Natural killer cell treated with Interleukin-12 subunit alpha and Interleukin-12 subunit beta and Interleukin-15 and Interleukin-18, amount 100 ng/mL, for 72 hours (primary cell): ENCODE measurements around the gene IFT81. TPM values are rescaled to one million over a fixed set of nuclear protein-coding genes. Genes with fewer than 3 reads are reported as not detected.
A peak's percentile ranks its signal among the peaks of the same experiment; 100 is the strongest.
"Not testable (repeated sequence)": the region's sequence is repeated elsewhere in the genome, so short reads cannot be mapped to it uniquely, and the experiment has no call there.

Experiments used
- ATAC-seq, 2 donors: fragments of 150-1000 bp; cut with Tn5 transposase in 1 of 2; sonication (Bioruptor Pico), chemical (Tn5 transposase) in 1 of 2; 2 replicates each; pipeline ENCODE4 v1.10.0; 2021
- DNase-seq: peaks from one replicate; pipeline ENCODE4 v3.0.0; 2022; ENCODE audit warnings: low spot score
- H3K27ac Mint-ChIP-seq, 2 donors: 1 replicate in 1 of 2; 2 replicates in 1 of 2; pipeline ENCODE4 v1.8.0; 2022; ENCODE audit warnings: mixed read lengths in 2 of 2, mild to moderate bottlenecking in 1 of 2, moderate library complexity in 1 of 2
- H3K27me3 Mint-ChIP-seq, 2 donors: 1 replicate in 1 of 2; 2 replicates in 1 of 2; pipeline ENCODE4 v1.8.0; 2022; ENCODE audit warnings: mixed read lengths in 2 of 2
- H3K36me3 Mint-ChIP-seq: one replicate; pipeline ENCODE4 v1.8.0; 2022; ENCODE audit warnings: mixed read lengths
- H3K4me1 Mint-ChIP-seq, 2 donors: 1 replicate in 1 of 2; 2 replicates in 1 of 2; pipeline ENCODE4 v1.8.0; 2022; ENCODE audit warnings: low read depth in 2 of 2, mixed read lengths in 2 of 2, mild to moderate bottlenecking in 1 of 2
- H3K4me3 Mint-ChIP-seq: one replicate; pipeline ENCODE4 v1.8.0; 2022; ENCODE audit warnings: mixed read lengths
- H3K9me3 Mint-ChIP-seq: 2 replicates; pipeline ENCODE4 v1.8.0; 2022; ENCODE audit warnings: mixed read lengths
- total RNA-seq, 2 donors: library from RNA; stranded (reverse); gene quantifications; one replicate each; pipeline ENCODE4 v1.2.3, GENCODE V29; 2022

The IFT81 gene
- total RNA-seq, 2 donors from 2014 or later, result 2.3 to 3.5 TPM

DNA sequence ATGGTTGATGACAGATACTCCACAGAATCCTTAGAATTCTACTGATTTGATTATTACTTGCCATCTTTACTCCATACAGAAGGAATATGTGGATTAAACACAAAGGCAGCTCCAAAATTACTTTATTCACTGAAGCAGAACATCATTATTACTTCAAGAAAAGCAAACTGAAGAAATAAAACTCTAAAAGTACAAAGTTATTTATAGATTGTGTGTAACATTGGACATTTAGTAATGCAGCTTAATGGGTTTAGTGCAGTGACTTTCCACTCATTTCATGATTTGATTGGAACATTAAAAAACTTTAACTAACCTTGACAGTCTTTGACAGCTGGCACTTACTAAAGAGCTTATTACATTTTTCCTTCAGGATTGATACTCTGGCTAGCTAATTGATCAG is 97.9 kb downstream of the IFT81 start:
- H3K36me3 Mint-ChIP-seq, result no peaks in the 10 kb centered on the region
- no peak overlapping the region for H3K27ac Mint-ChIP-seq
- H3K4me1 Mint-ChIP-seq, result no peaks in the 10 kb centered on the region
- DNase-seq (no peak), ATAC-seq (no peak)
- H3K27me3 Mint-ChIP-seq, result peaks cover 6 to 8% of the 10 kb centered on the region in 2 donors
- no peaks in the 10 kb centered on the region for H3K9me3 Mint-ChIP-seq
- H3K4me3 Mint-ChIP-seq, result no peak overlapping the region

- no peaks in the 10 kb centered on the region for H3K36me3 Mint-ChIP-seq
- no peak overlapping the region for H3K4me3 Mint-ChIP-seq
- no peaks in the 10 kb centered on the region for H3K9me3 Mint-ChIP-seq
- H3K27me3 Mint-ChIP-seq, result peaks cover 6 to 10% of the 10 kb centered on the region in 2 donors
- H3K27ac Mint-ChIP-seq, result no peak overlapping the region
- no peak for ATAC-seq
- no peaks in the 10 kb centered on the region for H3K4me1 Mint-ChIP-seq
- no peak for DNase-seq
These were observed 98.3 kb downstream of the IFT81 start for GRCh38 chr12:110222433-110222832.

DNA sequence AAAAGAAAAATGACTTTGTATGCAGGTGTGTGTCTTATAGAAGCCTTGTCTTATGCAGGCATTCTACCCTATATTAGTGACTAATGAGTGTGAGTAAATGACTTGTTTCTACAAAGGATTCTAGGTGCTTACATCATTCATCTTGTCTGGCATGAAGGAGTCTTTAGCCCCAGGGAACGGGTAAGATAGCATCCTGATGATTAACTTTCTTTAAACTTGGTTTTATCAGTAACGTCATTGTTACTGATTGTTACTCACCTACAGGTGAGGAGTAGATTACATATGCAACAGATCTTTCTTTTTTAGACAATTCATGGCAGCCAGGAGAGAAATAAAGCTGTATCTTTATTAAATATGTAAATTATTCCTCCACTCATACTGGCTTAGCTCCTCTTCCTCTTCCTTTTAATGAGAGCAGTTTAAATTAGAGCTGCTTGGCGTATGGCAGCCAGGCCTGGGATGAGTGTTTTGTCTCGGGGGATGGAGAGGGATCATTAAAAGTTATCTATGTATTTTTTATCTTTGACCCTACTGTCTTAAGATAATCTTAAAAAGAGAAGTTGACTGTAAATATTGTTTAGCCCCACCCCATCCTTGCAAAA is 99.7 kb downstream of the IFT81 start:
- DNase-seq (no peak), ATAC-seq (no peak)
- H3K27me3 Mint-ChIP-seq, result peaks cover 11 to 17% of the 10 kb centered on the region in 2 donors
- no peak overlapping the region for H3K27ac Mint-ChIP-seq
- no peak overlapping the region for H3K4me3 Mint-ChIP-seq
- no peaks in the 10 kb centered on the region for H3K36me3 Mint-ChIP-seq
- no peaks in the 10 kb centered on the region for H3K4me1 Mint-ChIP-seq
- no peaks in the 10 kb centered on the region for H3K9me3 Mint-ChIP-seq

DNA sequence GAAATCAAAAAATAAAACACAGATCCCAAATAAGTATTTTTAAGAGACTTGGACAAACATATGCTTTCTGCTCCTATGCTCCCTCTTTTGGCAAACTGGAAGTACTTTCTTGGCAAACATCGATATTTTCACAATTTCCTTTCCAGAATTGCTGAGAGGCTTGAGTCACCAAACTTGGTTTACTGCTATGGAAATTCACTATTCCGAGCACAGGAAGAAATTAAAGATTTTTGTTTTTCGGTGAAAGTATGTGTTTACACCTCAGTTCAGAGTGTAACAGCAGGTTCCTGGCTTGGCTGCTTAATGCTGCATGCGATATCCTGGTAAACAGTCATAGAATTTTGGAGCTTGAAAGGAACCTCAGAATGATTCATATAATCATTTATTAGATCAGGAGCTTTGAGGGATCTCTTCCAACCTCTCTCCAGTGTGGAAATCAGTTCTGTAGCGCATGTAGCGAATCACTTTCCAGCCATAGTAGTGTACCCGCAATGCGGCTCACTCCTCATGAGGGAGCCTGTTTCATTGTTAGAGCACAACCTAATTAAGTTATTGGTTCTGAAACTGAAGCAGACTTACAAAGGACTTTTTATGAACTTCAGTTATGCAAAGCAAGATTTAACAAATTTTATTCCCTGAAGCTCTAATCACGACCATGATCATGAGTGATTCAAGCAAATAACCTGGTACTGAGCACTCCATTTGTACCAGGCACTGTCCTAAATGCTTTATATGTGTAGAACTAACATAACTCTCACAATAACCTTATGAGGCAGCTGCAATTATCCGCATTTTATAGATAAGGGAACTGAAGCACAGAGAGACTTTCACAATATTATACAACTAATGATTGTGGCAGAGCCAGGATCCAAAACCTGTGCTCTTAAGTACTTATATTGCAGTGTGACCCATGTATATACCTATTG is 100.5 kb downstream of the IFT81 start:
- no peak overlapping the region for H3K4me3 Mint-ChIP-seq
- no peaks in the 10 kb centered on the region for H3K4me1 Mint-ChIP-seq
- peaks cover 11 to 17% of the 10 kb centered on the region in 2 donors for H3K27me3 Mint-ChIP-seq
- ATAC-seq (no peak), DNase-seq (no peak)
- H3K27ac Mint-ChIP-seq, result no peak overlapping the region
- no peaks in the 10 kb centered on the region for H3K9me3 Mint-ChIP-seq
- no peaks in the 10 kb centered on the region for H3K36me3 Mint-ChIP-seq

DNA sequence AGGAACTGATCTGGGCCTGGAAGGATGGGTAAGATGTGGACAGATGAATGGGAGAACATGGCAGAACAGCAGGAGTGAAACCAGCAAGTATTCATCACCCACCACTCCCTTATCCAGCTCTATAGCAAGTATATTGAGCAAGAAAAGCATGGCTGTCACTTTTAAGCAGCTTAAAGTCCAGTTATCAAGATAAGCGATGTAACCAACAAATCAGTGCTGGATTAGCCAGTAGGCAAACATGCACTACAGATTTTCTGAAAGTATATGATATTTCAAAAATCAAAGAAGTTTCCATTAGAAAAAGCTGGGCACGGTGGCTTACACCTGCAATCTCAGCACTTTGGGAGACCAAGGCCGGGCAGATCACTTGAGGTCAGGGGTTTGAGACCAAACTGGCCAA is 103.0 kb downstream of the IFT81 start:
- Mint-ChIP-seq H3K4me3 (no peak overlapping the region), H3K36me3 (no peaks in the 10 kb centered on the region), H3K27ac (no peak overlapping the region), H3K4me1 (no peaks in the 10 kb centered on the region), H3K9me3 (no peaks in the 10 kb centered on the region), H3K27me3 (peaks cover 13 to 23% of the 10 kb centered on the region in 2 donors)
- ATAC-seq (no peak), DNase-seq (no peak)

GRCh38 chr12:110228348-110228747 is 104.2 kb downstream of the IFT81 start:
- H3K27me3 Mint-ChIP-seq, result peaks cover 13 to 25% of the 10 kb centered on the region in 2 donors
- not testable (repeated sequence) for DNase-seq, H3K4me3 Mint-ChIP-seq

GRCh38 chr12:110228756-110229155 is 104.6 kb downstream of the IFT81 start:
- H3K27me3 Mint-ChIP-seq, result peaks cover 13 to 29% of the 10 kb centered on the region in 2 donors
- no peaks in the 10 kb centered on the region for H3K9me3 Mint-ChIP-seq
- ATAC-seq, result no peak
- no peak overlapping the region for H3K4me3 Mint-ChIP-seq
- H3K27ac Mint-ChIP-seq, result no peak overlapping the region
- no peak for DNase-seq
- no peaks in the 10 kb centered on the region for H3K4me1 Mint-ChIP-seq
- H3K36me3 Mint-ChIP-seq, result no peaks in the 10 kb centered on the region

More at GRCh38 chr12:110228348-110228747, 104.2 kb downstream of the IFT81 start:
- not testable (repeated sequence) for H3K9me3 Mint-ChIP-seq, H3K36me3 Mint-ChIP-seq, H3K4me1 Mint-ChIP-seq, ATAC-seq, H3K27ac Mint-ChIP-seq

DNA sequence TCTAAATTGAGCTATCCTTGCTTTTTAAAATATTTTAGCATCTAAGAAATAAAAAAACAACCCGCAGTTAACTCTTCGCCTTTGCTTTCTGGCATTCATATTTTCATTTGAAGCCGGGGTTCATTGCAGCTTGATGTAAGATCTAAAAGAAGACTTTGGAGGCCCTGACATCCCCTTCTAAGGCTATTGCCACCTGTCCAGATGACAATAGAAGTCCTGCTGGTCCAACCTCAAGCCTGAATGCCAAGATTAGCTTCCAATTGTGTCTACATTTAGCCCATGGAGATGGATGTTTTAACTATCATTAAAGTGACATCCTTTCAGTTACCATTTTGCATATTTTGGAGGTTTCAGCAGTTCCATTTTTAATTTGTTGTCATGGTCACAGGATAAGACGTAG is 105.3 kb downstream of the IFT81 start:
- Mint-ChIP-seq H3K9me3 (no peaks in the 10 kb centered on the region), H3K4me1 (no peaks in the 10 kb centered on the region), H3K4me3 (no peak overlapping the region), H3K36me3 (no peaks in the 10 kb centered on the region), H3K27ac (no peak overlapping the region), H3K27me3 (peaks cover 13 to 31% of the 10 kb centered on the region in 2 donors)
- no peak for ATAC-seq
- DNase-seq, result no peak

DNA sequence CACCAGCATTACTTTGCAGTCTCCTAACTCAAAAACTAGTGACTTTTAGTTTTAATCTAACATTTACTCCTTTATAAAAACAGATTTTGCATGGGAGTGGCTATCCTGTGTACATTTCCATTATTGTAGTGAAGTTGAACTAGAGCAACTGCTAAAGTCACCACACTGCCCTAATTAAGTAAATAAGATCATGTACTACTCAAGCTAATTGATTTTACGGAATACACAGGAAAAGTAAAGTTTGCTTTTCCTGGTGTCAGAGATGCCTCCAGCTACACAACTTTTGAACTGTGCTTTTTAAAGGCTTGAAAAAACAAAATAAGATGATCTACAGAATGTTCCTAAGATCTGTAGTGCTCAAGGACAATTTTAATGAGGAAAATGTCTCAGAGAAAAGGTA is 106.5 kb downstream of the IFT81 start:
- DNase-seq, result no peak
- no peak for ATAC-seq
- no peak overlapping the region for H3K27ac Mint-ChIP-seq
- H3K4me3 Mint-ChIP-seq, result no peak overlapping the region
- no peaks in the 10 kb centered on the region for H3K9me3 Mint-ChIP-seq
- no peaks in the 10 kb centered on the region for H3K36me3 Mint-ChIP-seq
- peaks cover 13 to 31% of the 10 kb centered on the region in 2 donors for H3K27me3 Mint-ChIP-seq
- peaks cover 0 to 4% of the 10 kb centered on the region in 2 donors for H3K4me1 Mint-ChIP-seq

DNA sequence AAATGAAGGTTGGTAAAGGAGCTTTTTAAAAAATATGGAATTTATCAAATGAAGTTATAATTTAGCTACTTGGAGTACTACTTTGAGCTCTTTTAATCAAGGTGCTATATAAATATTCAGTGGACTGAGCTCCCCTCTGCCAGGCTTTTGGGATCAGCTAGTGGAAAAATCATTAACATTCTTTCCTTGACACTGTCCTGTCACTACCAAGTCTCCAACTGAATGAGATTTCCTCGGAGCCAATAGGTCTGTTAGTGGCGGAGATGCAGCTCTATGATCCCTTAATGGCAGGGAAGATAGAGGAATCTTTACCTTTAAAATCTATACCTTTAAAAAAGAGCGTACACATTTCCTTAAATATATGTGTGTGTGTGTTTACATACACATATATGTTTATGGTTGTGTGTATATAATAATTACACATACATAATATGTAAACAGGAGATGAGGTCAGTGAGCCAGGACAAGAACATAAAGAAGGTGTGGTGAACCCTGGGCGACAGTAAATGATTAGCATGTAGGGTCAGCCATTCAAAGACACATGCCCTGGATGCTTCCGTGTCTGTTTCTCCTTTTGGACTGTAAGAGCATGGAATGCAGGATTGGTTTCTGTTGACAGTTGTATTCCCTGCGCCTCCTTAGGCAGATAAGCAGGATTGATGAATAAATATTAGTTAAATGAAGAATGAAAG is 109.2 kb downstream of the IFT81 start:
- H3K36me3 Mint-ChIP-seq, result no peaks in the 10 kb centered on the region
- DNase-seq (no peak), ATAC-seq (no peak)
- no peak overlapping the region for H3K4me3 Mint-ChIP-seq
- H3K9me3 Mint-ChIP-seq, result no peaks in the 10 kb centered on the region
- no peak overlapping the region for H3K27ac Mint-ChIP-seq
- peaks cover 0 to 4% of the 10 kb centered on the region in 2 donors for H3K4me1 Mint-ChIP-seq
- peaks cover 2 to 14% of the 10 kb centered on the region in 2 donors for H3K27me3 Mint-ChIP-seq

- no peak for DNase-seq
- Mint-ChIP-seq H3K4me3 (no peak overlapping the region), H3K36me3 (no peaks in the 10 kb centered on the region), H3K9me3 (no peaks in the 10 kb centered on the region), H3K27me3 (peaks cover 4 to 14% of the 10 kb centered on the region in 2 donors), H3K4me1 (peaks cover 0 to 4% of the 10 kb centered on the region in 2 donors), H3K27ac (no peak overlapping the region)
- ATAC-seq, result no peak
These were observed 110.2 kb downstream of the IFT81 start for GRCh38 chr12:110234331-110234751.

DNA sequence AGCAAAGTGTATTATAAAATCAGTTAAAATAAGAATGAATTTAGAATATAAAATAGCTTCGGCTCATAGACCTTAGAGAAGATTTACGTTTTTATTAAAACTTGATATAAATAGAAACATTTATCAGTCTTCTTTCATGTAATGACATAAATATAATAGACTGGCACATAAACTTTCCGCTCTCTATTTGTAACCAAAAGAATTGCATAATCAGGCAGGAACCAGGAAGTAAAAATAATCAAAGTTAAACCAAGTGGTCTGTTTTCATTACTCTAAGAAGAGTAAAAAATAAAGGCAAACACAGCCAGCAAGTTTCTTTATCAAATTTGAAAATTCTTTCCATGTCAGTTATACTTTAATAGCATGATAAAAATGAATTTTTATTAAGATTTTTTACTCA is 110.6 kb downstream of the IFT81 start:
- Mint-ChIP-seq H3K9me3 (no peaks in the 10 kb centered on the region), H3K4me1 (peaks cover 0 to 4% of the 10 kb centered on the region in 2 donors), H3K36me3 (no peaks in the 10 kb centered on the region), H3K27me3 (peaks cover 4 to 14% of the 10 kb centered on the region in 2 donors), H3K27ac (no peak overlapping the region), H3K4me3 (no peak overlapping the region)
- ATAC-seq, result no peak
- DNase-seq, result no peak

DNA sequence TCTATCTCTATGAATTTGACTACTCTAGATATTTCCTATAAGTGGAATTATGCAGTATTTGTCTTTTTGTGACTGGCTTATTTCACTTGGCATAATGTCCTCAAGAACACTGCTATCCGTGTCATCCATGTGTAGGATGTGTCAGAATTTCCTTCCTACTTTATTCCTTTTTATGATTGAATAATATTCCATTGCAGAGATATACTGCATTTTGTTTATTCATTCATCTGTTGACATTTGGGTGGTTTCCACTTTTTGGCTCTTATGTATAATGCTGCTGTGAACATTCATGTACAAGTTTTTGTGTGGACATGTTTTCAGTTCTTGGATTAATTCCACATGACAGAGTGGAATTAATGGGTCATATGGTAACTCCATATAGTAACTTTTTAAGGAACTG is 111.2 kb downstream of the IFT81 start:
- Mint-ChIP-seq H3K27ac (peak overlapping the region in 1 of 2 donors; percentile 40), H3K4me1 (peaks cover 0 to 4% of the 10 kb centered on the region in 2 donors), H3K4me3 (no peak overlapping the region), H3K27me3 (peaks cover 9 to 20% of the 10 kb centered on the region in 2 donors), H3K9me3 (no peaks in the 10 kb centered on the region), H3K36me3 (no peaks in the 10 kb centered on the region)
- DNase-seq (no peak), ATAC-seq (no peak)

DNA sequence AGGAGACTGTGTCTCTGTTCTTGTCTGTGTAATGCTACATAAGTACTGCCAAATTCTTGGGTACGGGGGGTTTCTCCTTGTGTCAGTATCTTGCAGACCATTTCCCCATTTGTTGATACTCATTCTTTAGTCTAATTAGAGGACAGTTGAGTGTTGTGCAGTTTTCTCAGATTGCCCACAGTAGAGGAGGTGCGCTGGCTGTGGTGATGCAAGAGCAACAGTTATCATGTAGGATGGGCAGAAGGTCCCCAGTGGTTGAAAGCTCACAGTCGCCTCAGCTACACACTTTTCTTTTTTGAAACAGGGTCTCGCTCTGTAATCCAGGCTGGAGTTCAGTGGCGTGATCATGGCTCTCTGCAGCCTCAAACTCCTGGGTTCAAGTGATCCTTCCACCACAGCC is 119.1 kb downstream of the IFT81 start:
- no peak overlapping the region for H3K27ac Mint-ChIP-seq
- peaks cover 7 to 13% of the 10 kb centered on the region in 2 donors for H3K27me3 Mint-ChIP-seq
- H3K36me3 Mint-ChIP-seq, result no peaks in the 10 kb centered on the region
- no peak overlapping the region for H3K4me3 Mint-ChIP-seq
- H3K9me3 Mint-ChIP-seq, result no peaks in the 10 kb centered on the region
- no peaks in the 10 kb centered on the region for H3K4me1 Mint-ChIP-seq
- no peak for DNase-seq
- ATAC-seq, result no peak
